PC-3 (cell line): Measurements from ENCODE around the gene SEC63.

Source experiments
- CTCF ChIP-seq: fragments of 300-600 bp; sonication (generic); conservative IDR thresholded peaks from 2 replicates; pipeline ENCODE4 v1.5.1; 2017; ENCODE audit warnings: antibody characterized with exemption, low read depth, mild to moderate bottlenecking, low read length
- EZH2 ChIP-seq: fragments of 300-600 bp; sonication (generic); IDR thresholded peaks from one replicate; pipeline ENCODE4 v1.6.1; 2017; ENCODE audit warnings: antibody characterized with exemption, mild to moderate bottlenecking, low read length; ENCODE audit not compliant: unreplicated experiment

- TF ChIP-seq CTCF (no peak), EZH2 (no peak)
Observed at GRCh38 chr6:107956586-107957307, 1.3 kb downstream of the SEC63 start.
